ENCODE results near the gene CLCN5. TPM values are rescaled to one million over a fixed set of nuclear protein-coding genes. Genes with fewer than 3 reads are reported as not detected.

The CLCN5 gene
- total RNA-seq, 4 donors from 2014 or later = 2.7 to 13.1 (median 6.8) TPM

DNA sequence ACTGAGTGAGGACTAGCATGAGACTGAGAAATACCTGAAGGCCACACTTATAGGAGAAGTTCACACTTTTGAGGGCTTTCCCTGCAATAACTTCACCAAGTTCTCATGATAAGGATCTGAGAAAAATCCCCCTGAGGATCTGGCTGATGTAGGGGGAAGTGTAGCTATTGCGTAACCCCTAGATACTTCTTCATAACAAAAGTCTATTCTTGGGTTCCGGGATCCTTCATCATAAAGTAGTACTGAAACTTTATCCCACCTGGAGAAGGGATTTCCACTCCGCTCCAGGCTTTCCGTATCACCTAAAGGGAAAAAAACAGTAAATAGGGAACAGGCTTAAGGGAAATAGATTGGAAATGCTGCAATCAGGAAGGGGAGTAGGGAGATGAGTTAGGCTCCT is 29.9 kb upstream of the CLCN5 start:
- TF ChIP-seq, protein P1, sequence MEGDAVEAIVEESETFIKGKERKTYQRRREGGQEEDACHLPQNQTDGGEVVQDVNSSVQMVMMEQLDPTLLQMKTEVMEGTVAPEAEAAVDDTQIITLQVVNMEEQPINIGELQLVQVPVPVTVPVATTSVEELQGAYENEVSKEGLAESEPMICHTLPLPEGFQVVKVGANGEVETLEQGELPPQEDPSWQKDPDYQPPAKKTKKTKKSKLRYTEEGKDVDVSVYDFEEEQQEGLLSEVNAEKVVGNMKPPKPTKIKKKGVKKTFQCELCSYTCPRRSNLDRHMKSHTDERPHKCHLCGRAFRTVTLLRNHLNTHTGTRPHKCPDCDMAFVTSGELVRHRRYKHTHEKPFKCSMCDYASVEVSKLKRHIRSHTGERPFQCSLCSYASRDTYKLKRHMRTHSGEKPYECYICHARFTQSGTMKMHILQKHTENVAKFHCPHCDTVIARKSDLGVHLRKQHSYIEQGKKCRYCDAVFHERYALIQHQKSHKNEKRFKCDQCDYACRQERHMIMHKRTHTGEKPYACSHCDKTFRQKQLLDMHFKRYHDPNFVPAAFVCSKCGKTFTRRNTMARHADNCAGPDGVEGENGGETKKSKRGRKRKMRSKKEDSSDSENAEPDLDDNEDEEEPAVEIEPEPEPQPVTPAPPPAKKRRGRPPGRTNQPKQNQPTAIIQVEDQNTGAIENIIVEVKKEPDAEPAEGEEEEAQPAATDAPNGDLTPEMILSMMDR (IDR thresholded peaks at IDR 0.05 in 4 of 5, conservative IDR thresholded peaks at IDR 0.05 in 1 of 5) = no peak
- TF ChIP-seq POLR2A (IDR thresholded peaks at IDR 0.05) = no peak
- intact Hi-C loops (cut with DNase I; ENCODE audit: low total_unique reads) (no loop called here), in situ Hi-C loops (cut with MboI; ENCODE audit: low sequenced_read_pairs in 4 of 4) (no loop called here)
- no peaks in the 10 kb centered on the region for H3K9me3 ChIP-seq
- no peak overlapping the region for H3K27ac ChIP-seq
- ATAC-seq (no peak), DNase-seq (no peak)
- H3K4me3 ChIP-seq = no peak overlapping the region
- no peaks in the 10 kb centered on the region for H3K4me1 ChIP-seq
- no peaks in the 10 kb centered on the region for H3K36me3 ChIP-seq
- H3K27me3 ChIP-seq = no peaks in the 10 kb centered on the region

DNA sequence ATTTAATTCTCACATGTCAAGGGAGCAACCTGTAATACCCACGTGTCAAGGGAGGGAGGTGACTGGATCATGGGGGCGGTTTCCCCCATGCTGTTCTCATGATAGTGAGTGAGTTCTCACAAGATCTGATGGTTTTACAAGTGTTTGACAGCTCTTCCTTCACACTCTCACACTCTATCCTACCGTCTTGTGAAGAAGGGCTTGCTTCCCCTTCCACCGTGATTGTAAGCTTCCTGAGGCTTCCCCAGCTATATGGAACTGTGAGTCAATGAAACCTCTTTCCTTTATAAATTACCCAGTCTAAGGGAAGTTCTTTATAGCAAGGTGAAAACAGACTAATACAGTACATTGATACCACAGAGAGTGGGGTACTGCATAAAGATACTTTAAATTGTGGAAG is 25.4 kb upstream of the CLCN5 start:
- in situ Hi-C loops (cut with MboI; ENCODE audit: low sequenced_read_pairs in 4 of 4) (no loop called here), intact Hi-C loops (cut with DNase I; ENCODE audit: low total_unique reads) (no loop called here)
- Histone ChIP-seq H3K27ac (no peak overlapping the region), H3K4me1 (no peaks in the 10 kb centered on the region), H3K36me3 (no peaks in the 10 kb centered on the region), H3K27me3 (peaks cover 0 to 6% (median 0%) of the 10 kb centered on the region in 3 donors), H3K4me3 (no peak overlapping the region), H3K9me3 (no peaks in the 10 kb centered on the region)
- no peak for DNase-seq
- no peak for ATAC-seq
- TF ChIP-seq, protein P1 (IDR thresholded peaks at IDR 0.05 in 4 of 5, conservative IDR thresholded peaks at IDR 0.05 in 1 of 5) = no peak
- no peak for TF ChIP-seq POLR2A (IDR thresholded peaks at IDR 0.05)

DNA sequence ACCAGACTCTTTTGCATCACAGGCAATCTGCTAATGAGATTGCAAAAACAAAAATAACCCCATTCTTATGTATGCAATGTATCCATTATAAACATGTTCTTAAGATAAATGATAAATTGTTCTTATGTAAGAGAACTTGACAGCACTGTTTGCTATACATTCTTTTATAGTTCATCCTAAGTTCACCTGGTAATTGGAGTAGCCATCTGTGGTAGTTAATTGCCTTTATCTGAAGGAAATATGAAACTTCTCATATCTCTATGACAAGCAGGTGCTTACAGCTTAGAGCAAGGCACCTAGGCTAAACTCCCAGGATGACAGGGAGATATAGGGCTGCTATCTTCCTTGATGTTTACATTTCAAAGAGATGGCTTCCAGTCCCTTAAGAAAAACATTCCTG is 21.3 kb upstream of the CLCN5 start:
- H3K4me3 ChIP-seq = no peak overlapping the region
- no peak for ATAC-seq
- H3K27ac ChIP-seq = no peak overlapping the region
- no peaks in the 10 kb centered on the region for H3K9me3 ChIP-seq
- no peak for DNase-seq
- no peaks in the 10 kb centered on the region for H3K4me1 ChIP-seq
- H3K36me3 ChIP-seq = no peaks in the 10 kb centered on the region
- TF ChIP-seq, protein P1 (IDR thresholded peaks at IDR 0.05 in 4 of 5, conservative IDR thresholded peaks at IDR 0.05 in 1 of 5) = no peak
- TF ChIP-seq POLR2A (IDR thresholded peaks at IDR 0.05) = no peak
- intact Hi-C loops (cut with DNase I; ENCODE audit: low total_unique reads) = no loop called here
- peaks cover 0 to 6% (median 0%) of the 10 kb centered on the region in 3 donors for H3K27me3 ChIP-seq
- in situ Hi-C loops (cut with MboI; ENCODE audit: low sequenced_read_pairs in 4 of 4) = loop anchor here in 3 of 4 donors (25.0 kb wide), 2 partner anchors 186 to 686 kb away; no protein-coding TSS in a partner anchor

DNA sequence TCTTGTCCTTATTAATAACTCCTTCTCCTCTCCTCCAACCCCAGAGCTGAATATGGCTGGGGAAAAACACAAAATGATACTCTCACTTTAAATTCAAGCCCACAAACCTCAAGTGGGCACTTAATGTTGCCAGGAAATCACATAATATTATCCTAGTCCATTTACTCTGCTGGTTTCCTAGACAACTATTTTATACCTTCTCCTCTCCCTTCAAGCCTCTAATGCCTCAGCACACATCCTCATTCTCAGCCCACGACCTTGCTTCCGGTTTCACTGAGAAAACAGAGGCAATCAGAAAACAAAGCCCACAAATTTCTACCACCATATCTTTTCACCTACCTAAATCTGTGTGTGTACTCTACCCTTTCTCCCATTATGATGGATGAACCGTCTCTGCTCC is 12.1 kb upstream of the CLCN5 start:
- intact Hi-C loops (cut with DNase I; ENCODE audit: low total_unique reads) (no loop called here), in situ Hi-C loops (cut with MboI; ENCODE audit: low sequenced_read_pairs in 4 of 4) (loop anchor here in 3 of 4 donors (10.0 to 25.0 kb wide), 4 partner anchors 174 to 677 kb away; no protein-coding TSS in a partner anchor)

More for the DNA sequence above, 12.1 kb upstream of the CLCN5 start:
- Histone ChIP-seq H3K9me3 (no peaks in the 10 kb centered on the region), H3K36me3 (no peaks in the 10 kb centered on the region), H3K27ac (no peak overlapping the region), H3K4me3 (no peak overlapping the region), H3K27me3 (no peaks in the 10 kb centered on the region), H3K4me1 (no peaks in the 10 kb centered on the region)
- DNase-seq = no peak
- no peak for ATAC-seq
- no peak for TF ChIP-seq POLR2A (IDR thresholded peaks at IDR 0.05)
- TF ChIP-seq, protein P1 (IDR thresholded peaks at IDR 0.05 in 4 of 5, conservative IDR thresholded peaks at IDR 0.05 in 1 of 5) = no peak

Data from gastrocnemius medialis (tissue), 4 donors.